Endothelial cell of umbilical vein (primary cell): ENCODE measurements around the gene GIPC3. TPM values are rescaled to one million over a fixed set of nuclear protein-coding genes. Genes with fewer than 3 reads are reported as not detected.

Experiments
- BruUV-seq: library from RNA; stranded (reverse); fragments of 400-500 nt; replicated peaks from 2 replicates; lab custom pipeline; 2021; lab: Mats Ljungman, UMichigan
- CTCF ChIA-PET: fragments of 300-600, 350-600 bp; sonication (Branson Sonifier 250); formaldehyde crosslinking; loops from one replicate; lab custom pipeline; 2021; ENCODE audit warnings: antibody characterized with exemption, inconsistent platforms; lab: Charles Lee
- POLR2A ChIA-PET: fragments of 300-600, 350-600 bp; sonication (Branson Sonifier 250); formaldehyde crosslinking; loops from one replicate; lab custom pipeline; 2021; ENCODE audit warnings: antibody characterized with exemption, inconsistent platforms; lab: Charles Lee
- DNase-seq: peaks from one replicate; pipeline ENCODE4 v3.0.0-alpha.2; 2011; ENCODE audit warnings: low read depth, low spot score
- FAIRE-seq: peaks from 2 replicates; lab custom pipeline; 2011; peaks lifted over from hg19 to GRCh38; lab: Jason Lieb, UNC
- H2AFZ ChIP-seq: 2 replicates; pipeline ENCODE4 v1.6.0; 2012; ENCODE audit warnings: low read depth, low read length, control low read depth, inconsistent platforms
- H3K27ac ChIP-seq: 2 replicates; pipeline ENCODE4 v1.5.1; 2011; ENCODE audit warnings: low read depth, mild to moderate bottlenecking, control low read depth, low read length, moderate library complexity; ENCODE audit not compliant: insufficient read depth
- H3K27me3 ChIP-seq, 2 experiments: 2 replicates each; pipeline versions ENCODE4 v1.6.0 to v1.6.1; 2011; ENCODE audit warnings: low read length in 2 of 2, mixed read lengths in 1 of 2; ENCODE audit not compliant: control insufficient read depth in 2 of 2, insufficient read depth in 2 of 2
- H3K36me3 ChIP-seq, 2 experiments: 2 replicates in 1 of 2; 3 replicates in 1 of 2; pipeline ENCODE4 v1.5.1; 2011; ENCODE audit warnings: low read length in 2 of 2, mild to moderate bottlenecking in 1 of 2, moderate library complexity in 1 of 2; ENCODE audit not compliant: control insufficient read depth in 2 of 2, insufficient read depth in 2 of 2; ENCODE audit errors: extremely low read depth in 1 of 2
- H3K4me1 ChIP-seq: 3 replicates; pipeline ENCODE4 v1.5.1; 2011; ENCODE audit warnings: mild to moderate bottlenecking, low read length; ENCODE audit not compliant: control insufficient read depth, insufficient read depth; ENCODE audit errors: extremely low read depth
- H3K4me2 ChIP-seq: 2 replicates; pipeline ENCODE4 v1.6.1; 2011; ENCODE audit warnings: low read length, control low read depth, mixed read lengths; ENCODE audit not compliant: insufficient read depth
- H3K4me3 ChIP-seq, 3 experiments: fragments of 200-600 bp in 1 of 3; sonication (generic), shearing (Covaris generic) in 1 of 3; replicated peaks in 1 of 3; 2 replicates each; pipeline ENCODE4 v1.5.1; 2011 to 2016; ENCODE audit warnings: control low read depth in 3 of 3, low read length in 3 of 3, mild to moderate bottlenecking in 2 of 3, inconsistent platforms in 1 of 3, low read depth in 1 of 3, moderate library complexity in 1 of 3; ENCODE audit not compliant: insufficient read depth in 1 of 3
- H3K79me2 ChIP-seq: 2 replicates; pipeline ENCODE4 v1.6.0; 2012; ENCODE audit warnings: low read length, inconsistent platforms; ENCODE audit not compliant: control insufficient read depth, insufficient read depth
- H3K9ac ChIP-seq: replicated peaks from 2 replicates; pipeline ENCODE3; 2011; ENCODE audit warnings: low read length, control low read depth; ENCODE audit not compliant: insufficient read depth; ENCODE audit errors: extremely low read depth
- H3K9me1 ChIP-seq: replicated peaks from 3 replicates; pipeline ENCODE4 v1.6.0; 2011; ENCODE audit warnings: mild to moderate bottlenecking, low read length; ENCODE audit not compliant: control insufficient read depth, insufficient read depth; ENCODE audit errors: extremely low read depth
- H3K9me3 ChIP-seq: replicated peaks from 2 replicates; pipeline ENCODE4 v1.5.1; 2012; ENCODE audit warnings: low read length, inconsistent platforms; ENCODE audit not compliant: control insufficient read depth, insufficient read depth
- H4K20me1 ChIP-seq: replicated peaks from 2 replicates; pipeline ENCODE3; 2011; ENCODE audit warnings: mild to moderate bottlenecking, low read length; ENCODE audit not compliant: control insufficient read depth, insufficient read depth; ENCODE audit errors: extremely low read depth
- CTCF ChIP-seq, 2 donors: IDR thresholded peaks; 1 replicate in 1 of 2; 2 replicates in 1 of 2; pipeline ENCODE4 v1.5.1; 2011; ENCODE audit warnings: low read length in 2 of 2, mild to moderate bottlenecking in 2 of 2, moderate library complexity in 2 of 2, control low read depth in 1 of 2, inconsistent platforms in 1 of 2, low read depth in 1 of 2; ENCODE audit not compliant: insufficient read depth in 1 of 2; ENCODE audit errors: extremely low read depth in 1 of 2
- EZH2 ChIP-seq: IDR thresholded peaks from 2 replicates; pipeline ENCODE4 v1.6.1; 2012; ENCODE audit warnings: borderline replicate concordance, low read depth, mild to moderate bottlenecking, moderate library complexity, low read length, inconsistent platforms; ENCODE audit not compliant: severe bottlenecking
- FOS ChIP-seq: IDR thresholded peaks from 2 replicates; pipeline ENCODE4 v1.6.1; 2011; ENCODE audit warnings: mild to moderate bottlenecking, low read length, moderate library complexity, borderline replicate concordance; ENCODE audit not compliant: insufficient read depth
- GATA2 ChIP-seq: IDR thresholded peaks from 2 replicates; pipeline ENCODE4 v1.7.0; 2011; ENCODE audit warnings: low read depth, mild to moderate bottlenecking, moderate library complexity, mixed read lengths, low read length; ENCODE audit not compliant: insufficient read length, insufficient read depth
- JUN ChIP-seq: IDR thresholded peaks from 2 replicates; pipeline ENCODE4 v1.6.1; 2011; ENCODE audit warnings: borderline replicate concordance, low read depth; ENCODE audit not compliant: insufficient read length, insufficient read depth
- MAX ChIP-seq: IDR thresholded peaks from 2 replicates; pipeline ENCODE4 v1.6.1; 2011; ENCODE audit not compliant: insufficient read depth, insufficient read length
- MYC ChIP-seq: IDR thresholded peaks from one replicate; pipeline ENCODE4 v1.6.1; 2011; ENCODE audit warnings: mild to moderate bottlenecking, low read depth, low read length
- POLR2A ChIP-seq: IDR thresholded peaks from 2 replicates; pipeline ENCODE4 v1.6.1; 2012; ENCODE audit warnings: low read depth, mild to moderate bottlenecking, control low read depth, low read length
- POLR2AphosphoS5 ChIP-seq: IDR thresholded peaks from 2 replicates; pipeline ENCODE4 v1.6.1; 2012; ENCODE audit warnings: low read depth, mild to moderate bottlenecking, control low read depth, low read length, moderate library complexity; ENCODE audit not compliant: insufficient read depth
- dilution Hi-C: fragments of 300-500 bp; cut with MboI; formaldehyde crosslinking; loops from one replicate; pipeline ENCODE4 v1.15.0; 2019; ENCODE audit warnings: low sequenced_read_pairs; ENCODE audit not compliant: extremely low pct_ligation_motif_present
- intact Hi-C: fragments of 100-400 bp; cut with micrococcal nuclease; formaldehyde crosslinking; loops from one replicate; pipeline ENCODE4 v1.10.0; 2022
- polyA plus RNA-seq, 4 experiments: library from polyadenylated mRNA; depleted of rRNA in 3 of 4; stranded (reverse) in 3 of 4; unstranded in 1 of 4; fragments of >200 nt; gene quantifications; 2 replicates each; pipeline versions ENCODE4 v1.2.1 to v1.2.3, GENCODE V29; 2011 to 2012; ENCODE audit warnings: missing spikeins in 1 of 4
- total RNA-seq: library from RNA; stranded (reverse); gene quantifications from 2 replicates; pipeline ENCODE4 v1.2.3, GENCODE V29; 2021

The GIPC3 gene
- total and polyA plus RNA-seq, 2 donors (not counting 3 experiments of a cell fraction or from before 2014, with no cell fraction given): 2.2 to 6.6 TPM

DNA sequence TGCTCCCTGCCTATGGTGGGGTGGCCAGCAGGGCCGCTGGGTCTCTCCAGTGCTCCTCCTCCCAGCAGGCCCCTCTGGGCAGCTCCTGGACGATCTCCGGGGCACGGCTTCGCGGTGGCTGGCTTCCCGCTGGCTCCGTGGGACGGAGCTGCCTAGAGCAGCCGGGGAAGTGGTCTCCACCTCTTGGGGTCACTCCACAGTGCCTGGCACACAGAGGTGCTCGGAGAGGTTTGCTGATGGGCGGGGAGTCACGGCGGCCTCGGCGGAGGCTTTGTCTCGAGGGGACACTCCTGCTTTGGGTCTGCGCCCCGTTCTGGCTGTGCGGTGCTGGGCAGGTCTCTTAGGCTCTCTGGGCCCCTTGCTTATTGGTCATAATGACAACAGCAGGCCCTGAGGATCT is 51.2 kb downstream of the GIPC3 start:
- H3K4me1 ChIP-seq: no peaks in the 10 kb centered on the region
- no peaks in the 10 kb centered on the region for H3K9me3 ChIP-seq
- BruUV-seq: no TSS peak
- intact Hi-C loops (no loop called here), dilution Hi-C loops (no loop called here)
- H3K9ac ChIP-seq: no peak overlapping the region
- no peak for FAIRE-seq
- no peak for DNase-seq
- no peaks in the 10 kb centered on the region for H3K27me3 ChIP-seq
- no peak overlapping the region for H3K4me2 ChIP-seq
- no peaks in the 10 kb centered on the region for H3K79me2 ChIP-seq
- peaks cover 8 to 39% of the 10 kb centered on the region in 2 experiments for H3K36me3 ChIP-seq
- TF ChIP-seq MAX: no peak
- no peak for TF ChIP-seq GATA2
- TF ChIP-seq EZH2: no peak
- TF ChIP-seq FOS: no peak
- no peak for TF ChIP-seq CTCF (IDR thresholded peaks at IDR 0.05; ENCODE audit: extremely low read depth in 1 of 2, insufficient read depth in 1 of 2, low read depth in 1 of 2, low read length in 2 of 2)
- no peak for TF ChIP-seq POLR2A
- TF ChIP-seq MYC: no peak
- no peak for TF ChIP-seq POLR2AphosphoS5
- no peak for TF ChIP-seq JUN
- no peaks in the 10 kb centered on the region for H3K9me1 ChIP-seq
- H4K20me1 ChIP-seq: no peaks in the 10 kb centered on the region
- no peak overlapping the region for H3K27ac ChIP-seq
- ChIA-PET POLR2A (no interaction called here), CTCF (no interaction called here)
- H3K4me3 ChIP-seq: no peak overlapping the region
- H2AFZ ChIP-seq: no peak overlapping the region
